ENCODE measurements around the gene THSD7B.

The THSD7B gene

DNA sequence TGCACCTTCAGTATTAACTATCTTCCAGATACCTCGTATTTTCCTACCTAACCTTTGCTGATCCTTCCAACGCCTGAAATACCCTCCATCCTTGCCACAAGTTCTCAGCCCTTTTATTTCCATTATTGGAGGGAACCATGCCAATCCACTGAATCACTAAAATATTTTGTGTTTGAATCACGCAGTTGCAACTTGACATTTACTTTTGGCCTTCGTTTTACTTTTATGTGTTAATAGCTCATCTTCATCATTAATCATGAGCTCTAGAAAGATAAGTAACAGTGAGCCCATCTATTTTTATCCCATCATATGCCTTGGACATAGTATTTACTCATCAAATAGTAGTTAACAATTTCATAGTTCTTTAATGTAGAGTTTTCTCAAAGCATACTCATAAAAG, 463.2 kb downstream of the THSD7B start:
- no peak overlapping the region for H2BK15ac ChIP-seq (ENCODE audit: low read length)
- H3K18ac ChIP-seq (ENCODE audit: low read length) = no peak overlapping the region
- no peak overlapping the region for H3K27ac ChIP-seq (replicated peaks; ENCODE audit: low read length)
- H2AK5ac ChIP-seq (ENCODE audit: low read depth, low read length) = no peak overlapping the region
- no peak overlapping the region for H3K23ac ChIP-seq (ENCODE audit: low read depth, low read length, poor library complexity)
- no peak overlapping the region for H3K4me3 ChIP-seq (ENCODE audit: low read length in 2 of 2)
- no peak for DNase-seq (ENCODE audit: low spot score)
- H3K14ac ChIP-seq (ENCODE audit: low read length) = no peak overlapping the region
- no peak overlapping the region for H2AFZ ChIP-seq (ENCODE audit: low read length)
- no peak overlapping the region for H2BK5ac ChIP-seq (ENCODE audit: low read length)
- no CpG with 5 or more reads among the region's 4 CpGs for WGBS, 2 donors (ENCODE audit: extremely low coverage in 2 of 2, insufficient read length in 2 of 2, insufficient replicate concordance in 1 of 2)
- no peaks in the 10 kb centered on the region for H3K27me3 ChIP-seq (ENCODE audit: control insufficient read depth in 3 of 3, insufficient read depth in 3 of 3, low read depth in 1 of 3, low read length in 3 of 3)
- no peak overlapping the region for H2BK12ac ChIP-seq (ENCODE audit: low read length)
- no peak overlapping the region for H2BK120ac ChIP-seq (ENCODE audit: low read depth, low read length)
- H3K4ac ChIP-seq (ENCODE audit: low read length) = no peak overlapping the region
- no peak overlapping the region for H3K4me2 ChIP-seq (ENCODE audit: insufficient read depth, low read length, poor library complexity, severe bottlenecking)
- no peaks in the 10 kb centered on the region for H3K79me1 ChIP-seq (ENCODE audit: low read depth, low read length)
- no peak overlapping the region for H3K9ac ChIP-seq (ENCODE audit: low read depth, low read length, poor library complexity)
- no peaks in the 10 kb centered on the region for H3K9me3 ChIP-seq (replicated peaks in 1 of 2; ENCODE audit: control insufficient read depth in 2 of 2, insufficient read depth in 1 of 2, low read depth in 1 of 2, low read length in 2 of 2)
- H3K4me1 ChIP-seq (ENCODE audit: control insufficient read depth in 2 of 2, insufficient read depth in 1 of 2, low read depth in 1 of 2, low read length in 2 of 2) = no peaks in the 10 kb centered on the region
- no peak overlapping the region for H4K8ac ChIP-seq (ENCODE audit: low read depth, low read length)
- H3K36me3 ChIP-seq (replicated peaks in 1 of 2; ENCODE audit: control insufficient read depth in 2 of 2, insufficient read depth in 2 of 2, low read length in 2 of 2) = no peaks in the 10 kb centered on the region
- no peak overlapping the region for H4K91ac ChIP-seq (ENCODE audit: low read depth, low read length, poor library complexity)

DNA sequence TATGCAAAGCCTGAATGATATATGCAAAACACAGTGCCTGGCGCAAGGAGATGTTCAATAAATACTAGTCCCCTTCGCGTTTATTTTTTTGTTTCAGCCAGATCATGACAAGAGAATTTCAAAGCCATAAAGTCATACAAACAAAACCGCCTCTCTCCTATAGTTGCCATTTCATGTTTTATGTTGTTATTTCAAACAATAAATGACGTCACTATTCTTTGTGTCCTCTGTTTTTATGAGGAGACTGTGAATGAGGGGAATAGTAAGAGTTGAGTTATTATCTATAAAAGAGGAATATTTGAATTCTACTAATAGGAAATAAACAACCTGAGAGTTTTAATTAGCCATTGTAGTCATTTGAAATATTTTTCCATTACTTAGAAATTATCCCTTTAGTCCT, 464.5 kb downstream of the THSD7B start:
- Histone ChIP-seq H3K23ac (ENCODE audit: low read depth, low read length, poor library complexity) (no peak overlapping the region), H4K8ac (ENCODE audit: low read depth, low read length) (no peak overlapping the region), H2BK12ac (ENCODE audit: low read length) (no peak overlapping the region), H3K14ac (ENCODE audit: low read length) (no peak overlapping the region), H2AK5ac (ENCODE audit: low read depth, low read length) (no peak overlapping the region), H3K18ac (ENCODE audit: low read length) (no peak overlapping the region), H3K27ac (replicated peaks; ENCODE audit: low read length) (no peak overlapping the region), H4K91ac (ENCODE audit: low read depth, low read length, poor library complexity) (no peak overlapping the region), H3K4ac (ENCODE audit: low read length) (no peak overlapping the region), H3K9ac (ENCODE audit: low read depth, low read length, poor library complexity) (no peak overlapping the region), H3K79me1 (ENCODE audit: low read depth, low read length) (no peaks in the 10 kb centered on the region), H3K36me3 (replicated peaks in 1 of 2; ENCODE audit: control insufficient read depth in 2 of 2, insufficient read depth in 2 of 2, low read length in 2 of 2) (no peaks in the 10 kb centered on the region), H3K27me3 (ENCODE audit: control insufficient read depth in 3 of 3, insufficient read depth in 3 of 3, low read depth in 1 of 3, low read length in 3 of 3) (no peaks in the 10 kb centered on the region), H3K4me1 (ENCODE audit: control insufficient read depth in 2 of 2, insufficient read depth in 1 of 2, low read depth in 1 of 2, low read length in 2 of 2) (no peaks in the 10 kb centered on the region), H3K9me3 (replicated peaks in 1 of 2; ENCODE audit: control insufficient read depth in 2 of 2, insufficient read depth in 1 of 2, low read depth in 1 of 2, low read length in 2 of 2) (no peaks in the 10 kb centered on the region), H3K4me2 (ENCODE audit: insufficient read depth, low read length, poor library complexity, severe bottlenecking) (no peak overlapping the region), H3K4me3 (ENCODE audit: low read length in 2 of 2) (no peak overlapping the region), H2AFZ (ENCODE audit: low read length) (no peak overlapping the region), H2BK5ac (ENCODE audit: low read length) (no peak overlapping the region), H2BK120ac (ENCODE audit: low read depth, low read length) (no peak overlapping the region), H2BK15ac (ENCODE audit: low read length) (no peak overlapping the region)
- no CpG with 5 or more reads among the region's 5 CpGs for WGBS, 2 donors (ENCODE audit: extremely low coverage in 2 of 2, insufficient read length in 2 of 2, insufficient replicate concordance in 1 of 2)
- no peak for DNase-seq (ENCODE audit: low spot score)

DNA sequence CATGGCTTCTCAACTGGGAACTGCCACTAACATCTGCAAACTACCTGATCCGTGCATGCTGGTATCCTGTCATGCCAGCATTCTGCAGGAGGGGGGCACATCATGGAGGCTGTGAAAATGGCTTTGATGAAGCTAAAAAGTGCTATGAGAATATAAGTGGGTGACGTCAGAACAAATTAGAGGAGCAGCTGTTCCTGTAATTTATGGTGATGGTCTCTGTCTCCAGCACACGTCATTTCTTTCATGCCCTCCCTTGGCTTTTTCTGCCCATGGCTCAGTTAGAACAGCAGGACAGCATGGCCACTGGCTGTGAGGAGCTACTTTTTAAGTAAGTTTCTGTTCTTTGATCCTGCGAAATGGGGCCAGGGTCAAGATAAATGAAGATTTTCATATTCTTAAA, 466.3 kb downstream of the THSD7B start:
- Histone ChIP-seq H3K4me1 (ENCODE audit: control insufficient read depth in 2 of 2, insufficient read depth in 1 of 2, low read depth in 1 of 2, low read length in 2 of 2) (no peaks in the 10 kb centered on the region), H3K9ac (ENCODE audit: low read depth, low read length, poor library complexity) (no peak overlapping the region), H3K36me3 (replicated peaks in 1 of 2; ENCODE audit: control insufficient read depth in 2 of 2, insufficient read depth in 2 of 2, low read length in 2 of 2) (no peaks in the 10 kb centered on the region), H3K18ac (ENCODE audit: low read length) (no peak overlapping the region), H2BK12ac (ENCODE audit: low read length) (no peak overlapping the region), H3K27me3 (ENCODE audit: control insufficient read depth in 3 of 3, insufficient read depth in 3 of 3, low read depth in 1 of 3, low read length in 3 of 3) (no peaks in the 10 kb centered on the region), H3K23ac (ENCODE audit: low read depth, low read length, poor library complexity) (no peak overlapping the region), H3K4me3 (ENCODE audit: low read length in 2 of 2) (no peak overlapping the region), H2AK5ac (ENCODE audit: low read depth, low read length) (no peak overlapping the region), H3K4ac (ENCODE audit: low read length) (no peak overlapping the region), H3K27ac (replicated peaks; ENCODE audit: low read length) (no peak overlapping the region), H2AFZ (ENCODE audit: low read length) (no peak overlapping the region), H3K14ac (ENCODE audit: low read length) (no peak overlapping the region), H2BK120ac (ENCODE audit: low read depth, low read length) (no peak overlapping the region), H2BK15ac (ENCODE audit: low read length) (no peak overlapping the region), H4K91ac (ENCODE audit: low read depth, low read length, poor library complexity) (no peak overlapping the region), H2BK5ac (ENCODE audit: low read length) (no peak overlapping the region), H3K4me2 (ENCODE audit: insufficient read depth, low read length, poor library complexity, severe bottlenecking) (no peak overlapping the region), H4K8ac (ENCODE audit: low read depth, low read length) (no peak overlapping the region), H3K79me1 (ENCODE audit: low read depth, low read length) (no peaks in the 10 kb centered on the region), H3K9me3 (replicated peaks in 1 of 2; ENCODE audit: control insufficient read depth in 2 of 2, insufficient read depth in 1 of 2, low read depth in 1 of 2, low read length in 2 of 2) (no peaks in the 10 kb centered on the region)
- WGBS, 2 donors (ENCODE audit: extremely low coverage in 2 of 2, insufficient read length in 2 of 2, insufficient replicate concordance in 1 of 2) = no CpG with 5 or more reads among the region's 4 CpGs
- no peak for DNase-seq (ENCODE audit: low spot score)

DNA sequence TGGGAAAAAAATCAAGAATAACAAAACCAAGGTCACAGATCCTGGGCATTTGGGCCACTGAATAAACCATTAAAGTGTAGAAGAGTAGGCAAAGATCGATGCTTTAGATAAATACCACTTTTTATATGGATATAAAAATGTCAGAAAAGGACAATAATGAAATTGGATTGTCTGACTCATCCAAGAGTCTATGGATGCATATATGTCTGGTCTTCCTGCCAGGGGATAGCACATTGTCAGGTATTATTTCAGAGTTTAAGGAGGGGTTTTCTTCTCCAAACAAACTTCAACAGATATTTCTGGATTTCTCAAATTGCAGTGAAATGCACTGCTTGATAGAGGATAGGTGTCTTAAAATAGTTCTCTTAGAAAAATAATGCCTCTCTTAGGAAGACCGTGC, 466.7 kb downstream of the THSD7B start:
- H2AFZ ChIP-seq (ENCODE audit: low read length) = no peak overlapping the region
- no peak overlapping the region for H2BK120ac ChIP-seq (ENCODE audit: low read depth, low read length)
- no peaks in the 10 kb centered on the region for H3K9me3 ChIP-seq (replicated peaks in 1 of 2; ENCODE audit: control insufficient read depth in 2 of 2, insufficient read depth in 1 of 2, low read depth in 1 of 2, low read length in 2 of 2)
- no peak overlapping the region for H4K8ac ChIP-seq (ENCODE audit: low read depth, low read length)
- no peak overlapping the region for H3K4me3 ChIP-seq (ENCODE audit: low read length in 2 of 2)
- no peak overlapping the region for H2BK12ac ChIP-seq (ENCODE audit: low read length)
- no peak overlapping the region for H3K14ac ChIP-seq (ENCODE audit: low read length)
- no peak overlapping the region for H3K18ac ChIP-seq (ENCODE audit: low read length)
- H2BK15ac ChIP-seq (ENCODE audit: low read length) = no peak overlapping the region
- no peak overlapping the region for H2AK5ac ChIP-seq (ENCODE audit: low read depth, low read length)
- no peaks in the 10 kb centered on the region for H3K36me3 ChIP-seq (replicated peaks in 1 of 2; ENCODE audit: control insufficient read depth in 2 of 2, insufficient read depth in 2 of 2, low read length in 2 of 2)
- no peak overlapping the region for H4K91ac ChIP-seq (ENCODE audit: low read depth, low read length, poor library complexity)
- no peaks in the 10 kb centered on the region for H3K27me3 ChIP-seq (ENCODE audit: control insufficient read depth in 3 of 3, insufficient read depth in 3 of 3, low read depth in 1 of 3, low read length in 3 of 3)
- no peak overlapping the region for H3K4ac ChIP-seq (ENCODE audit: low read length)
- DNase-seq (ENCODE audit: low spot score) = no peak
- no peaks in the 10 kb centered on the region for H3K79me1 ChIP-seq (ENCODE audit: low read depth, low read length)
- H3K23ac ChIP-seq (ENCODE audit: low read depth, low read length, poor library complexity) = no peak overlapping the region
- no CpG with 5 or more reads among the region's 2 CpGs for WGBS, 2 donors (ENCODE audit: extremely low coverage in 2 of 2, insufficient read length in 2 of 2, insufficient replicate concordance in 1 of 2)
- H2BK5ac ChIP-seq (ENCODE audit: low read length) = no peak overlapping the region
- no peak overlapping the region for H3K9ac ChIP-seq (ENCODE audit: low read depth, low read length, poor library complexity)
- H3K4me2 ChIP-seq (ENCODE audit: insufficient read depth, low read length, poor library complexity, severe bottlenecking) = no peak overlapping the region
- no peaks in the 10 kb centered on the region for H3K4me1 ChIP-seq (ENCODE audit: control insufficient read depth in 2 of 2, insufficient read depth in 1 of 2, low read depth in 1 of 2, low read length in 2 of 2)
- H3K27ac ChIP-seq (replicated peaks; ENCODE audit: low read length) = no peak overlapping the region
